Measurements from ENCODE around the gene LMLN. TPM values are rescaled to one million over a fixed set of nuclear protein-coding genes. Genes with fewer than 3 reads are reported as not detected.

Gene LMLN
- polyA plus RNA-seq, 2 of the 4 experiments (the other 2 are of a cell fraction): 2.4 to 5.6 TPM

- ChIA-PET POLR2A (no interaction called here), CTCF (no interaction called here)
- no peak overlapping the region for H3K27ac ChIP-seq
- H3K4me3 ChIP-seq: no peak overlapping the region
- no peak for TF ChIP-seq BCL3 (IDR thresholded peaks at IDR 0.05)
- no peak for TF ChIP-seq NFE2L2 (conservative IDR thresholded peaks at IDR 0.05; ENCODE audit: low read length)
- no peak for TF ChIP-seq EHF (CRISPR knock-in tag; IDR thresholded peaks at IDR 0.05)
- TF ChIP-seq HOXB5 (CRISPR knock-in tag; IDR thresholded peaks at IDR 0.05): no peak
- no peak for TF ChIP-seq RFX5 (IDR thresholded peaks at IDR 0.05)
- no peak for TF ChIP-seq JUNB (IDR thresholded peaks at IDR 0.05)
- no peak for TF ChIP-seq TP53 (CRISPR knock-in tag; IDR thresholded peaks at IDR 0.05)
- TF ChIP-seq KDM5A (IDR thresholded peaks at IDR 0.05): no peak
- TF ChIP-seq HOXA7 (CRISPR knock-in tag; IDR thresholded peaks at IDR 0.05): no peak
- TF ChIP-seq MAZ (IDR thresholded peaks at IDR 0.05; ENCODE audit: borderline replicate concordance, low read depth, low read length): no peak
- no peak for TF ChIP-seq JUN (IDR thresholded peaks at IDR 0.05)
- TF ChIP-seq MAFK (IDR thresholded peaks at IDR 0.05; ENCODE audit: partially characterized antibody): no peak
- no peak for TF ChIP-seq RCOR1 (IDR thresholded peaks at IDR 0.05; ENCODE audit: low read depth, low read length)
- TF ChIP-seq POLR2A (IDR thresholded peaks at IDR 0.05; ENCODE audit: low read length): no peak
- no peak for TF ChIP-seq FOSB (CRISPR knock-in tag; IDR thresholded peaks at IDR 0.05)
- no peak for TF ChIP-seq CHD4 (IDR thresholded peaks at IDR 0.05; ENCODE audit: borderline replicate concordance)
- no peak for TF ChIP-seq KDM1A (IDR thresholded peaks at IDR 0.05; ENCODE audit: low read depth)
- no peak overlapping the region for H3K4me2 ChIP-seq
- DNase-seq (ENCODE audit: low read depth in 1 of 2, low spot score in 1 of 2) (no peak), FAIRE-seq (no peak), ATAC-seq (no peak)
- no peaks in the 10 kb centered on the region for H3K9me3 ChIP-seq
- no peaks in the 10 kb centered on the region for H3K4me1 ChIP-seq
- 82% methylated on average over 6 of the region's 6 CpGs for WGBS (ENCODE audit: missing lambda C conversion rate)
Measured at GRCh38 chr3:198028718-198029117, 68.7 kb downstream of the LMLN start.

GRCh38 chr3:198030125-198030524 lies 70.1 kb downstream of the LMLN start:
- no peak overlapping the region for H3K27ac ChIP-seq
- no peaks in the 10 kb centered on the region for H3K9me3 ChIP-seq
- FAIRE-seq (no peak), ATAC-seq (no peak), DNase-seq (ENCODE audit: low read depth in 1 of 2, low spot score in 1 of 2) (no peak)
- ChIA-PET CTCF (interaction anchor here (1.6 kb wide), 1 partner anchor 50 kb away, joined by 3 read pairs; no protein-coding TSS in a partner anchor), POLR2A (no interaction called here)
- no peak for TF ChIP-seq CHD2 (IDR thresholded peaks at IDR 0.05; ENCODE audit: low read length, partially characterized antibody)
- no peak for TF ChIP-seq ZNF302 (CRISPR knock-in tag; IDR thresholded peaks at IDR 0.05)
- TF ChIP-seq FOXS1 (CRISPR knock-in tag; IDR thresholded peaks at IDR 0.05): no peak
- H3K4me2 ChIP-seq: no peak overlapping the region
- no peak overlapping the region for H3K4me3 ChIP-seq
- 82% methylated on average over 8 of the region's 8 CpGs for WGBS (ENCODE audit: missing lambda C conversion rate)
- H3K4me1 ChIP-seq: no peaks in the 10 kb centered on the region

GRCh38 chr3:198030726-198031125 lies 70.7 kb downstream of the LMLN start:
- CTCF ChIA-PET: interaction anchor here (0.9 to 1.6 kb wide), 2 partner anchors 19 to 49 kb away, joined by 3 read pairs; no protein-coding TSS in a partner anchor
- no peak overlapping the region for H3K4me3 ChIP-seq
- FAIRE-seq (no peak), DNase-seq (ENCODE audit: low read depth in 1 of 2, low spot score in 1 of 2) (no peak), ATAC-seq (no peak)
- no peaks in the 10 kb centered on the region for H3K9me3 ChIP-seq
- H3K4me2 ChIP-seq: no peak overlapping the region
- H3K4me1 ChIP-seq: no peaks in the 10 kb centered on the region
- POLR2A ChIA-PET: no interaction called here
- H3K27ac ChIP-seq: no peak overlapping the region
- 93% methylated on average over 5 of the region's 13 CpGs for WGBS (ENCODE audit: missing lambda C conversion rate)
- TF ChIP-seq E2F6 (IDR thresholded peaks at IDR 0.05; ENCODE audit: borderline replicate concordance, low read depth) (no peak), CTCF (IDR thresholded peaks at IDR 0.05) (no peak), EP300 (IDR thresholded peaks at IDR 0.05) (no peak), MAZ (IDR thresholded peaks at IDR 0.05; ENCODE audit: borderline replicate concordance, low read depth, low read length) (no peak), REST (IDR thresholded peaks at IDR 0.05) (no peak), ZNF302 (CRISPR knock-in tag; IDR thresholded peaks at IDR 0.05) (no peak), RNF2 (IDR thresholded peaks at IDR 0.05; ENCODE audit: borderline replicate concordance, low read depth) (no peak), HOXB5 (CRISPR knock-in tag; IDR thresholded peaks at IDR 0.05) (no peak), MYC (IDR thresholded peaks at IDR 0.05; ENCODE audit: borderline replicate concordance, low read length) (no peak), CBX2 (IDR thresholded peaks at IDR 0.05; ENCODE audit: borderline replicate concordance, low read depth) (no peak), NFE2L2 (conservative IDR thresholded peaks at IDR 0.05; ENCODE audit: low read length) (no peak), CHD2 (IDR thresholded peaks at IDR 0.05; ENCODE audit: low read length, partially characterized antibody) (no peak), CBX8 (IDR thresholded peaks at IDR 0.05) (no peak), NPAS2 (CRISPR knock-in tag; IDR thresholded peaks at IDR 0.05; ENCODE audit: borderline replicate concordance) (no peak), MAX (IDR thresholded peaks at IDR 0.05) (no peak)

All from A549 (cell line).